LHCN-M2 (cell line): ENCODE data around the gene LRRC36. TPM values are rescaled to one million over a fixed set of nuclear protein-coding genes. Genes with fewer than 3 reads are reported as not detected.

Experiments
- DNase-seq: peaks from one replicate; pipeline ENCODE4 v3.0.0-alpha.2; 2012; ENCODE audit warnings: low read depth
- polyA plus RNA-seq: library from polyadenylated mRNA; unstranded; fragments of >200 nt; gene quantifications from one replicate; pipeline ENCODE4 v1.2.1, GENCODE V29; 2012; ENCODE audit warnings: missing spikeins
- total RNA-seq: library from RNA; depleted of rRNA; stranded (reverse); fragments of >200 nt; gene quantifications from 2 replicates; pipeline ENCODE4 v1.2.3, GENCODE V29; 2014; rRNA removed

LRRC36 gene, protein sequence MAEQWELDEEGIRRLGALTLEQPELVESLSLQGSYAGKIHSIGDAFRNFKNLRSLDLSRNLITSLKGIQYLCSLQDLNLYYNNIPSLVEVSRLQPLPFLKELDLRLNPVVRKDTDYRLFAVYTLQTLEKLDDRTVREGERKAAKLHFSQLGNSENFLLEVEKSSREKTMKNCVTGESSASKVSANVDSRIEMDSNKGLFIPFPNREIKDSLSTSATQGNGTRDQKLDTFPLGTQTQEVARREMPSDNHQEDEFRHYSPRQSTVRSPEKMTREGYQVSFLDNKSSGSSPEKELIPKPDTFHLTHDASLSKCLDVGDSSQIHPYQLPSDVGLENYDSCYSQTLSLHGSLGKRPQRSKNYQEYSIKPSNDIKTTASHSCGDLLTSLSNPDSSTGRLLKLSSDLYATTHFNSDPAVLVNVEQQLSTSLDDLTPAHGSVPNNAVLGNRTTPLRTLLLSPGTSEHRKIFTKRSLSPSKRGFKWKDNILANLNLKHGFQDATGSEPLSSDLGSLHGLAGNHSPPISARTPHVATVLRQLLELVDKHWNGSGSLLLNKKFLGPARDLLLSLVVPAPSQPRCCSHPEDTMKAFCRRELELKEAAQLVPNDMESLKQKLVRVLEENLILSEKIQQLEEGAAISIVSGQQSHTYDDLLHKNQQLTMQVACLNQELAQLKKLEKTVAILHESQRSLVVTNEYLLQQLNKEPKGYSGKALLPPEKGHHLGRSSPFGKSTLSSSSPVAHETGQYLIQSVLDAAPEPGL
- total RNA-seq, result not detected in 2 replicates
- polyA plus RNA-seq, result not detected

DNA sequence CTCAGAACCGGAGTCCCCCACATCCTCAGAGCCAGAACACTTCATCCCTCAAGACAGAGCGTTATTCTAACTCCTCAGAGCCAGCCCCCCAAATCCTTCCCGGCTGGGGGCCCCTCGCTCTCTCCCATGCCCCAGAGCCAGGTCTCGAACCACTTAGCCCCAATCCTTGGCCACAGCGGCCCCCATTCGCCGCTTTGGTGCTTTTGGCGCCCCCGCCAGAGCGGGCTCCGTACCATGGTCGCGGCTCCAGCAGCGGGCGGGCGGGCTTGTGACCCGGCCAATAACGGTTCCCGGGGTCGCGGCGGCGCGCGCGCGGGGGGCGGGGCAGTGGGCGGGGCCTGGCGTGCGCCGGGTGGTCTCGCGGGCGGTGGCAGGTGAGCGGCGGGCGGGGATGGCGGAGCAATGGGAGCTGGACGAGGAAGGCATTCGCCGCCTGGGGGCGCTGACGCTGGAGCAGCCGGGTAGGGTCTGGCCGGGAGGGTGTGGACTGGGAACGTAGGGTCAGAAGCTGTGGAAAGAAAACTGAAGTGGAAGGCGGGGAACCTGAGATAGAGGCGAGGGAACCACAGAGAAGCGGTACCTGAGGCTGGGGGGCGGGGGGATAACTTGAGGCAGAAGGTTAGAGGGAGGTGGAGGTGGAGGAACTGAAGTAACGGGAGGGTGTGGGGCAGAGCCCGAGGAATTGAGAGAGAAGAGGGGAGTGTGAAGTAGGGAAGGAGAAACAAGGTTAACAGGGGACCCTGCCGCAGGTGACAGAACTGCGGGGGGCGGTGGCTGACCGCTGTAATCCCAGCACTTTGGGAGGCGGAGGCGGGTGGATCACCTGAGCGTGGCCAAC, at the start of gene LRRC36, which contains the start of gene KCTD19:
LRRC36 (plus strand) TSS at position 344 of the 838 bp plus-strand sequence; CDS start at position 392, 48 bp downstream.
KCTD19 (minus strand) TSS at position 270 of the 838 bp plus-strand sequence; CDS start at position 236, 34 bp downstream.
- DNase-seq, result no peak

DNA sequence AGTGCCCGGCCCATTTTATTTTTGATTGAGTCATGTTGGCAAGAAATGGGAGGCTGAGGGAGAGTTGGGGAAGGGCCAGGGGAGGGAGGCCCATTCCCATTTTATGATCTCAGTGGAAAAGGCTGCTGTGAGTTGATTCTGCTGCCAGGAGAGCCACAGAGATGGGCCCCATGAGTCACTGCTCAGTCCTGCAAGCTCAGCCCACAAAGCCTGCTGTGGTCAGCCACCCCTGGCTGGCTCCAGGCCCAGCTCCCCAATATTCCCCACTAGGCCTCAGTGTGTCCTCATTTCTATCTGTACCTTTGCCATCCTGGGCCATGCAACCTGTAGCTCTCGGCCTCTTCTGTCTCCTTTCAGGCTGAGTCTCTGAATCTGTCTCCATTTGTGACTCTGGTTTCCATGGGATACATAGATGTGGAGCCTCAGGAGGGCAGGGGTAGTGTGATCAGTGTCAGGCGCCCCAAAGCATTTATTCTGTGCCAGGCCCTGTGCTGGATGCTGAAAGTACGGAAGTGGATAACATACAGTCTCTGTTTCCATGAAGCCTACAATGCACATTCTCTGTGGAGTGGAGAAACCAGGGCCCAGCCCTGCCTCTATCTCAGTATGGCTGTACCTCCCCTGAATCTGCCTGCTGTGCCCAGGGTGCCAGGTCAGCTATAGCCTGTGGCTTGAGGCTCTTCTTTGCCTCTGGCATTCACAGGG, 49.2 kb upstream of the LRRC36 start:
- peak; percentile 98 for DNase-seq

DNA sequence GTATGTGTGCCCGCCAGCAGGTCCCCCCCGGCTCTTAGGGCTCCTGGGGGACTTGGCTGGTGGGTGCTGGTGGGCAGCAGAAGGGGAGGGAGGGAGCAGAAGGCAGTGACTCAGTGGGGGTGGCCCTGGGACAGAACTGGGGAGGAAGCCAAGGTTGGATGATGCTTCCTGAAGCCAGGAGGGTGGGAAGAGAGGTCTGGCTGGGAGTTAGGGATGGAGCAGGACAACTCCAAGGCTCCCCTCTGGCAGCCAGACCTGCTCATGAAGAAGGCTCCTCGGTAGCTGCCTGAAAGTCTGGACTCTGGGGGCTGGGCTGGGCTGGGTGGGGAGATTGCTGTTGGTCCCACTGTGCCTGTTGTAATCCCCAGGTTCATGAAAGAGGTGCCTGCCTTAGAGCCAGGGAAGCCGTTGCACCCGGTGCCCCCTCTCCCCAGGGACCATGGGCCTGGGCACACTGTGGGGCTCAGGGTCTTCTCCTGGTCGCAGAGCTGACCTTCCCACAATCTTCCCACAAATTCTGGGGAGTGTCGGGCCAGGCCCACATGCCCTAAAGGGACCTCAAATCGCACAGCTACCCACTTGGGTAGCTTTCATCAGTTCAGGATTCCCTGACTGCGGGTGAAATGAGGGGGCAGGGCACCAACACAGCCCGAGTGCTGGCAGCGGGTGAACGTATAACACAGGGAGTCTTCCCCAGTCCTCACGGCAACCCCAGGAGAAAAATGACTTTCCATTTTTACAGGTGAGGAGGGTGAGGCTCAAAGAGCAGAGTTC, 48.4 kb upstream of the LRRC36 start:
- DNase-seq, result peak; percentile 64

DNA sequence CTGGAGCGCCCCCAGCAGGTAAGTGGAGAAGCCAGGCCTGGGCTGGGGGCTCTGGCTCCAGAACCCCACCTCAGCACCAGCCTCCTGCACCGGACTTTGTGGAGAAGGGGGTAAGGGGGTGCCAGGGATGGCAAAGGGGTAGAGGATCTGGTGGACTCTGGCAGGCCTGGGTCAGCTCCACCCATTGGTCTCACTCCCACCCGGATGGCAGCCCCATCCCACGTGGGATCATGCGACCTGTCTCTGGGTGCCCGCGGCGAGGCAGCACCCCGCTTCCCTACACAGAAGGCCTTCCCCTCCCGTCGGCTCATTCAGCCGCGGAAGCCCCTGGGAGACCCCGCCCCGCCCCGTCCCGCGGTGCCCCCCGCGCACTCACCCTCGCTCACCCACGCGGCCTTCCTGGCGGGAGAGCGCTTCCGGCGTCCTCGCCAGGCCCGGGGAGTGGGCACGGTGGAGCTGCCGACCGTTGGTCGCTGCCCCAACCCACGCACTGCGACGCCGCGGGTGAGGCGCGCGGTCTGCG, 47.8 kb upstream of the LRRC36 start:
- no peak for DNase-seq

GRCh38 chr16:67279296-67280089, 47.1 kb upstream of the LRRC36 start, which contains the start of gene PLEKHG4:
PLEKHG4 (plus strand) TSS chr16:67279532; CDS start chr16:67280045, 513 bp downstream.
- DNase-seq, result no peak

GRCh38 chr16:67280090-67281015, 46.3 kb upstream of the LRRC36 start:
- no peak for DNase-seq

DNA sequence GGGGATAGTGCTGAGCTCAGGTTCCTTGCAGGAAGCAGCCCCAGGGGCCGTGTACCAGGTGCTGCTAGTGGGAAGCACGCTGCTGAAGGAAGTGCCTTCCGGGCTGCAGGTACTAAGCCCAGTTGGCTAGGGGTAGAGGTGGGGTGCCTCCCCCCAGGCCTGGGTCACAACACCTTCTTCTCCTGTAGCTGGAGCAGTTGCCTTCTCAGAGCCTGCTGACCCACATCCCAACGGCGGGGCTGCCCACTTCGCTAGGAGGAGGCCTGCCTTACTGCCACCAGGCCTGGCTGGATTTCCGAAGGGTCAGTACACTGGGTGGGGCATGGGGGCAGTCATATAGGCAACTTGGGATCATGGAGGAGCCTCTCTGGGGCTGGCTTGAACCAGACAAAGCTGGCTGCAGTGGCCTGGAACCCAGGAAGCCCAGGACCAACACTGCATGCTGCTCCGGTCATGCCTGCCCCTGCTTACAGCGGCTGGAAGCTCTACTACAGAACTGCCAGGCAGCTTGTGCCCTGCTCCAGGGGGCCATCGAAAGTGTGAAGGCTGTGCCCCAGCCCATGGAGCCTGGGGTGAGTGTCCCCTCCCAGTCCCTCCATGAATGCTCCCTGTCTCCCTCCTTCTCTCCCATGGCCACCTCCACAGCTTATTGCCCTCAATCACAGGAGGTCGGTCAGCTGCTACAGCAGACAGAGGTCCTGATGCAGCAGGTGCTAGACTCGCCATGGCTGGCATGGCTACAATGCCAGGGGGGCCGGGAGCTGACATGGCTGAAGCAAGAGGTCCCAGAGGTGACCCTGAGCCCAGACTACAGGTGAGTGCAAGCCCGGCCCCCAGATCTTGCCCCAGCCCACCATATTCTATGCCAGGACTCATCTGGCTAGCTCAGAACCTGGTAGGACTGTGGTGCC, 44.8 kb upstream of the LRRC36 start:
- DNase-seq, result no peak

GRCh38 chr16:67282447-67282805, 44.2 kb upstream of the LRRC36 start:
- no peak for DNase-seq

DNA sequence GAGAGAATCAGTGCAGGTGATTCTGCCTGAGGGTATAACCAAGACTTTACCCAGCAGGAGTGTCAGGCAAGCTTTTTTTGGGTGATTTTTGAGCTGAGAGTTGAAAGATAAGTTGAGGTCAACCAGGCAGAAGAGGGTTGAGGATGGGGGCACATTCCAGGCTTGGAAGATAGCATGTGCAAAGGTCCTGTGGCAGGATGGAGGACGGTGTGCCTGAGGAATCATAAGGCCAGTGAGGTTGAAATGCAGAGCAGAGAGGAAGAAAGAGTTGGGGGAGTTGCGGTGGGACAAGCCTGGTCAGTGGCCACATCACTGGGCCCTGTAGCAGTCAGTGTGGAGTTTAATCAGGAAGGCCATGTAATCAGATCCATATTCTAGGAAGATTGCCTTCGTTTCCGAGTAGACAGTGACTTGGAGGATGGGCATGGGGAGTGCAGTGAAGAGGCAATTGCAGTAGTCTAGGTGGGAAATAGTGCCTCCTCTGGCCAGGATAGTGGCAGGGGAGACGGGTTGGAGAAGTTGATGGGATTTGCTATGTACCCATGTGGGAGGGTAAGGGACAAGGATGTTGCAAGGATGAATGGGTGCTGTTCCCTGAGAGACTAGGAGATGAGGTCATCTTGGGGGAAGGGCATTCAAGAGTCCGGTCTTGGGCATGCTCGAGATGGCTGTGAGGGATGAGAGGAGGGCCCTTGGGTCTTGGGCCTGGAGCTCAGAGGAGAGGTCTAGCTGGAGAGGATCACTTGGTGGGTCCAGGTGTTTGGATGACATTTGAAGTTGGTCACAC, 43.4 kb upstream of the LRRC36 start:
- no peak for DNase-seq

GRCh38 chr16:67283826-67284555, 42.6 kb upstream of the LRRC36 start:
- no peak for DNase-seq

DNA sequence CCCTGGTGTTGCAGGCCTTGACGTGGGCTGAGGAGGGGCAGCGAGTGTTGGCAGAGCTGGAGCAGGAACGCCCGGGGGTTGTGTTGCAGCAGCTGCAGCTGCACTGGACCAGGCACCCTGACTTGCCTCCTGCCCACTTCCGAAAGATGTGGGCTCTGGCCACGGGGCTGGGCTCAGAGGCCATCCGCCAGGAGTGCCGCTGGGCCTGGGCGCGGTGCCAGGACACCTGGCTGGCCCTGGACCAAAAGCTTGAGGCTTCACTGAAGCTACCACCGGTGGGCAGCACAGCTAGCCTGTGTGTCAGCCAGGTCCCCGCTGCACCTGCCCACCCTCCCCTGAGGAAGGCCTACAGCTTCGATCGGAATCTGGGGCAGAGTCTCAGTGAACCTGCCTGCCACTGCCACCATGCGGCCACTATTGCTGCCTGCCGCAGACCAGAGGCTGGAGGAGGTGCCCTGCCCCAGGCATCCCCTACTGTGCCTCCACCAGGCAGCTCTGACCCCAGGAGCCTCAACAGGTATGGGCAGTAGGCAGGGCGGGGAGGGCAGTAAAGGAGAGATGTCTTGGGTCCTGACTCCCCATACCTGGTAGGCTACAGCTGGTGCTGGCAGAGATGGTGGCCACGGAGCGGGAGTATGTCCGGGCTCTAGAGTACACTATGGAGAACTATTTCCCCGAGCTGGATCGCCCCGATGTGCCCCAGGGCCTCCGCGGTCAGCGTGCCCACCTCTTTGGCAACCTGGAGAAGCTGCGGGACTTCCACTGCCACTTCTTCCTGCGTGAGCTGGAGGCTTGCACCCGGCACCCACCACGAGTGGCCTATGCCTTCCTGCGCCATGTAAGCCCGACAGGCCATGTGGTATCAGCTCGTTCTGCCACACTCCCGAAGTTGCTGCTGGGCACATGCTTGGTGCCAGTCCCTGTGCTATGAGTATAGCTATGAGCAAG, 41.6 kb upstream of the LRRC36 start:
- peak; percentile 44 for DNase-seq

- DNase-seq, result no peak
Observed at GRCh38 chr16:67286441-67287235, 40.0 kb upstream of the LRRC36 start.

- no peak for DNase-seq
Observed at GRCh38 chr16:67287960-67288359, 38.7 kb upstream of the LRRC36 start.
